HepG2 (cell line): Measurements from ENCODE around the gene GSAP. TPM values are rescaled to one million over a fixed set of nuclear protein-coding genes. Genes with fewer than 3 reads are reported as not detected.

Experiments
- ARNT ChIP-seq: fragments of 450-650 bp; IDR thresholded peaks from 2 replicates; pipeline ENCODE4 v1.6.1; 2017
- CEBPG ChIP-seq: IDR thresholded peaks from 2 replicates; pipeline ENCODE4 v1.6.1; 2016
- DNMT3B ChIP-seq: conservative IDR thresholded peaks from 2 replicates; pipeline ENCODE4 v1.6.1; 2016; ENCODE audit warnings: missing biosample characterization, control low read depth
- FLYWCH1 ChIP-seq: sonication (generic); formaldehyde crosslinking; IDR thresholded peaks from 2 replicates; pipeline ENCODE4 v1.8.1; 2023; ENCODE audit warnings: mild to moderate bottlenecking, missing genetic modification reagents
- HNF4G ChIP-seq, 2 experiments: sonication (generic) in 1 of 2; formaldehyde crosslinking in 1 of 2; IDR thresholded peaks; 2 replicates each; pipeline versions ENCODE4 v1.4.0 to v1.6.1; 2011 to 2020; ENCODE audit warnings: borderline replicate concordance in 2 of 2, low read depth in 2 of 2, mild to moderate bottlenecking in 2 of 2, low read length in 1 of 2, missing genetic modification reagents in 1 of 2, moderate library complexity in 1 of 2
- HNRNPLL ChIP-seq: fragments of 200-400 bp; formaldehyde crosslinking; IDR thresholded peaks from 2 replicates; pipeline ENCODE4 v1.6.1; 2017; ENCODE audit warnings: mild to moderate bottlenecking, low read depth, low read length; ENCODE audit not compliant: poor library complexity, severe bottlenecking
- KAT8 ChIP-seq: IDR thresholded peaks from 2 replicates; pipeline ENCODE4 v1.6.1; 2016; ENCODE audit warnings: missing genetic modification reagents, missing compliant biosample characterization
- NCOA2 ChIP-seq: sonication (generic); formaldehyde crosslinking; IDR thresholded peaks from 2 replicates; pipeline ENCODE4 v1.8.0; 2022; ENCODE audit warnings: inconsistent platforms
- NFKBIZ ChIP-seq: IDR thresholded peaks from 2 replicates; pipeline ENCODE4 v1.6.1; 2018; ENCODE audit warnings: missing genetic modification reagents, missing compliant biosample characterization
- PPARG ChIP-seq: conservative IDR thresholded peaks from 2 replicates; pipeline ENCODE4 v1.6.1; 2016; ENCODE audit warnings: missing biosample characterization, missing genetic modification reagents
- SUZ12 ChIP-seq: fragments of 150-350 bp; IDR thresholded peaks from 2 replicates; pipeline ENCODE4 v1.6.1; 2014; ENCODE audit warnings: low read depth, low read length
- ZNF44 ChIP-seq: sonication (generic); formaldehyde crosslinking; IDR thresholded peaks from 2 replicates; pipeline ENCODE4 v1.5.1; 2020; ENCODE audit warnings: mild to moderate bottlenecking, missing genetic modification reagents
- ZNF546 ChIP-seq: sonication (generic); formaldehyde crosslinking; conservative IDR thresholded peaks from 2 replicates; pipeline ENCODE4 v1.8.1; 2023; ENCODE audit warnings: mild to moderate bottlenecking, missing genetic modification reagents
- ZNF562 ChIP-seq: sonication (generic); formaldehyde crosslinking; IDR thresholded peaks from 2 replicates; pipeline ENCODE4 v1.8.0; 2022; ENCODE audit warnings: missing genetic modification reagents, borderline replicate concordance
- ZNF572 ChIP-seq: sonication (generic); formaldehyde crosslinking; IDR thresholded peaks from 2 replicates; pipeline ENCODE4 v1.5.1; 2020; ENCODE audit warnings: mild to moderate bottlenecking, missing genetic modification reagents
- ZNF577 ChIP-seq: sonication (generic); formaldehyde crosslinking; IDR thresholded peaks from 2 replicates; pipeline ENCODE4 v1.4.0; 2020; ENCODE audit warnings: mild to moderate bottlenecking, low read depth, missing genetic modification reagents, borderline replicate concordance
- polyA plus RNA-seq, 8 experiments: library from polyadenylated mRNA; depleted of rRNA in 3 of 8; stranded (reverse) in 7 of 8; unstranded in 1 of 8; fragments of >200 nt; fragmentation: Illumina TruSeq in 4 of 8; extraction: Trizol in 4 of 8; gene quantifications; 2 replicates each; pipeline versions ENCODE4 v1.2.1 to v1.2.3, GENCODE V29; 2011 to 2016; ENCODE audit warnings: low read depth in 4 of 8, missing spikeins in 1 of 8, mixed read lengths in 1 of 8; ENCODE audit not compliant: insufficient read depth in 1 of 8
- total RNA-seq, 5 experiments: library from RNA; depleted of rRNA; stranded (reverse); fragments of >200 nt; fragmentation: Illumina TruSeq; extraction: Trizol; gene quantifications; 2 replicates each; pipeline ENCODE4 v1.2.3, GENCODE V29; 2016; ENCODE audit warnings: low read depth in 1 of 5
- TF ChIP-seq, protein P1 (sequence below): sonication (generic); formaldehyde crosslinking; IDR thresholded peaks from 2 replicates; pipeline ENCODE4 v1.5.0; 2020; ENCODE audit warnings: missing genetic modification reagents, mild to moderate bottlenecking, borderline replicate concordance
- TF ChIP-seq, protein P2 (sequence below): IDR thresholded peaks from 2 replicates; pipeline ENCODE4 v1.6.1; 2016; ENCODE audit warnings: low read depth, control low read depth
- TF ChIP-seq, protein P3 (sequence below): sonication (generic); formaldehyde crosslinking; IDR thresholded peaks from 2 replicates; pipeline ENCODE4 v1.5.0; 2020; ENCODE audit warnings: mild to moderate bottlenecking, missing genetic modification reagents
- TF ChIP-seq, protein P4 (sequence below): sonication (generic); formaldehyde crosslinking; IDR thresholded peaks from 2 replicates; pipeline ENCODE4 v1.9.0; 2021; ENCODE audit warnings: missing genetic modification reagents, mild to moderate bottlenecking, borderline replicate concordance
- TF ChIP-seq, protein P5 (sequence below): sonication (generic); formaldehyde crosslinking; IDR thresholded peaks from 2 replicates; pipeline ENCODE4 v1.4.0; 2020; ENCODE audit warnings: missing genetic modification reagents

The GSAP gene
- total and polyA plus RNA-seq, 2 of the 13 experiments (the other 11 are each of a cell fraction or from before 2014, with no cell fraction given), result 34.6 to 40.6 TPM

DNA sequence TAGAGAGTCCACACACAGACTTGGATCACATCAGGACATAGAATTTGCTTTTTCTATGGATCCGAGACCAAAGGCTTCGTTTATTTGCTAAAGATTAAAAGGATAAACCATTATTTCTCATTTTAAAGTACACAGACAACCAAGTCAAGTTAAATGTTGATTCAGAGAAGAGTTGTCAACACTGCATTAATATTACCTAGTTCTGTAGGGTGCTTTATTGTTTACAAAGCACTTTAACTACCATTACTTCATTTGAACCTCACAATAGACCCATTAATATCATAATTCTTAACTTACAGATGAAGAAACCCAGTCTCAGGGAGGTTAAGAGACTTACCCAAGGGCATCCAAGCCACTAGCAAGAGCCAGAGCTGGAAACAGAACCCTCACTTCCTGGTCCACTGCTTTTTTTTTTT is 43.2 kb upstream of the GSAP start (continued):
- TF ChIP-seq ZNF44 (CRISPR knock-in tag) (no peak), NFKBIZ (CRISPR knock-in tag) (no peak), FLYWCH1 (no peak), ZNF572 (CRISPR knock-in tag) (no peak), ZNF562 (CRISPR knock-in tag) (no peak), KAT8 (peak; percentile 32; the same call in 1 of the 2 replicates), ZNF577 (CRISPR knock-in tag) (no peak), CEBPG (CRISPR knock-in tag) (peak; percentile 64), DNMT3B (CRISPR knock-in tag) (no peak), HNRNPLL (no peak), SUZ12 (no peak), ARNT (no peak), ZNF546 (no peak), NCOA2 (CRISPR knock-in tag) (peak; percentile 90), HNF4G (IDR thresholded peaks at IDR 0.05; ENCODE audit: borderline replicate concordance, low read depth, low read length) (no peak), HNF4G (CRISPR knock-in tag; IDR thresholded peaks at IDR 0.05; ENCODE audit: borderline replicate concordance, low read depth) (no peak), PPARG (CRISPR knock-in tag) (peak; percentile 80)
- TF ChIP-seq, protein P1, sequence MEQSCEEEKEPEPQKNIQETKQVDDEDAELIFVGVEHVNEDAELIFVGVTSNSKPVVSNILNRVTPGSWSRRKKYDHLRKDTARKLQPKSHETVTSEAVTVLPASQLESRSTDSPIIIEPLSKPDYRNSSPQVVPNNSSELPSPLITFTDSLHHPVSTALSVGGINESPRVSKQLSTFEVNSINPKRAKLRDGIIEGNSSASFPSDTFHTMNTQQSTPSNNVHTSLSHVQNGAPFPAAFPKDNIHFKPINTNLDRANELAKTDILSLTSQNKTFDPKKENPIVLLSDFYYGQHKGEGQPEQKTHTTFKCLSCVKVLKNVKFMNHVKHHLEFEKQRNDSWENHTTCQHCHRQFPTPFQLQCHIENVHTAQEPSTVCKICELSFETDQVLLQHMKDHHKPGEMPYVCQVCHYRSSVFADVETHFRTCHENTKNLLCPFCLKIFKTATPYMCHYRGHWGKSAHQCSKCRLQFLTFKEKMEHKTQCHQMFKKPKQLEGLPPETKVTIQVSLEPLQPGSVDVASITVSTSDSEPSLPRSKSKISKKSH, result no peak
- TF ChIP-seq, protein P2, sequence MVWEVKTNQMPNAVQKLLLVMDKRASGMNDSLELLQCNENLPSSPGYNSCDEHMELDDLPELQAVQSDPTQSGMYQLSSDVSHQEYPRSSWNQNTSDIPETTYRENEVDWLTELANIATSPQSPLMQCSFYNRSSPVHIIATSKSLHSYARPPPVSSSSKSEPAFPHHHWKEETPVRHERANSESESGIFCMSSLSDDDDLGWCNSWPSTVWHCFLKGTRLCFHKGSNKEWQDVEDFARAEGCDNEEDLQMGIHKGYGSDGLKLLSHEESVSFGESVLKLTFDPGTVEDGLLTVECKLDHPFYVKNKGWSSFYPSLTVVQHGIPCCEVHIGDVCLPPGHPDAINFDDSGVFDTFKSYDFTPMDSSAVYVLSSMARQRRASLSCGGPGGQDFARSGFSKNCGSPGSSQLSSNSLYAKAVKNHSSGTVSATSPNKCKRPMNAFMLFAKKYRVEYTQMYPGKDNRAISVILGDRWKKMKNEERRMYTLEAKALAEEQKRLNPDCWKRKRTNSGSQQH (CRISPR knock-in tag), result no peak
- TF ChIP-seq, protein P3, sequence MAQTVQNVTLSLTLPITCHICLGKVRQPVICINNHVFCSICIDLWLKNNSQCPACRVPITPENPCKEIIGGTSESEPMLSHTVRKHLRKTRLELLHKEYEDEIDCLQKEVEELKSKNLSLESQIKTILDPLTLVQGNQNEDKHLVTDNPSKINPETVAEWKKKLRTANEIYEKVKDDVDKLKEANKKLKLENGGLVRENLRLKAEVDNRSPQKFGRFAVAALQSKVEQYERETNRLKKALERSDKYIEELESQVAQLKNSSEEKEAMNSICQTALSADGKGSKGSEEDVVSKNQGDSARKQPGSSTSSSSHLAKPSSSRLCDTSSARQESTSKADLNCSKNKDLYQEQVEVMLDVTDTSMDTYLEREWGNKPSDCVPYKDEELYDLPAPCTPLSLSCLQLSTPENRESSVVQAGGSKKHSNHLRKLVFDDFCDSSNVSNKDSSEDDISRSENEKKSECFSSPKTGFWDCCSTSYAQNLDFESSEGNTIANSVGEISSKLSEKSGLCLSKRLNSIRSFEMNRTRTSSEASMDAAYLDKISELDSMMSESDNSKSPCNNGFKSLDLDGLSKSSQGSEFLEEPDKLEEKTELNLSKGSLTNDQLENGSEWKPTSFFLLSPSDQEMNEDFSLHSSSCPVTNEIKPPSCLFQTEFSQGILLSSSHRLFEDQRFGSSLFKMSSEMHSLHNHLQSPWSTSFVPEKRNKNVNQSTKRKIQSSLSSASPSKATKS, result no peak
- TF ChIP-seq, protein P4, sequence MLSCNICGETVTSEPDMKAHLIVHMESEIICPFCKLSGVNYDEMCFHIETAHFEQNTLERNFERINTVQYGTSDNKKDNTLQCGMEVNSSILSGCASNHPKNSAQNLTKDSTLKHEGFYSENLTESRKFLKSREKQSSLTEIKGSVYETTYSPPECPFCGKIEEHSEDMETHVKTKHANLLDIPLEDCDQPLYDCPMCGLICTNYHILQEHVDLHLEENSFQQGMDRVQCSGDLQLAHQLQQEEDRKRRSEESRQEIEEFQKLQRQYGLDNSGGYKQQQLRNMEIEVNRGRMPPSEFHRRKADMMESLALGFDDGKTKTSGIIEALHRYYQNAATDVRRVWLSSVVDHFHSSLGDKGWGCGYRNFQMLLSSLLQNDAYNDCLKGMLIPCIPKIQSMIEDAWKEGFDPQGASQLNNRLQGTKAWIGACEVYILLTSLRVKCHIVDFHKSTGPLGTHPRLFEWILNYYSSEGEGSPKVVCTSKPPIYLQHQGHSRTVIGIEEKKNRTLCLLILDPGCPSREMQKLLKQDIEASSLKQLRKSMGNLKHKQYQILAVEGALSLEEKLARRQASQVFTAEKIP (CRISPR knock-in tag), result no peak
- TF ChIP-seq, protein P5, sequence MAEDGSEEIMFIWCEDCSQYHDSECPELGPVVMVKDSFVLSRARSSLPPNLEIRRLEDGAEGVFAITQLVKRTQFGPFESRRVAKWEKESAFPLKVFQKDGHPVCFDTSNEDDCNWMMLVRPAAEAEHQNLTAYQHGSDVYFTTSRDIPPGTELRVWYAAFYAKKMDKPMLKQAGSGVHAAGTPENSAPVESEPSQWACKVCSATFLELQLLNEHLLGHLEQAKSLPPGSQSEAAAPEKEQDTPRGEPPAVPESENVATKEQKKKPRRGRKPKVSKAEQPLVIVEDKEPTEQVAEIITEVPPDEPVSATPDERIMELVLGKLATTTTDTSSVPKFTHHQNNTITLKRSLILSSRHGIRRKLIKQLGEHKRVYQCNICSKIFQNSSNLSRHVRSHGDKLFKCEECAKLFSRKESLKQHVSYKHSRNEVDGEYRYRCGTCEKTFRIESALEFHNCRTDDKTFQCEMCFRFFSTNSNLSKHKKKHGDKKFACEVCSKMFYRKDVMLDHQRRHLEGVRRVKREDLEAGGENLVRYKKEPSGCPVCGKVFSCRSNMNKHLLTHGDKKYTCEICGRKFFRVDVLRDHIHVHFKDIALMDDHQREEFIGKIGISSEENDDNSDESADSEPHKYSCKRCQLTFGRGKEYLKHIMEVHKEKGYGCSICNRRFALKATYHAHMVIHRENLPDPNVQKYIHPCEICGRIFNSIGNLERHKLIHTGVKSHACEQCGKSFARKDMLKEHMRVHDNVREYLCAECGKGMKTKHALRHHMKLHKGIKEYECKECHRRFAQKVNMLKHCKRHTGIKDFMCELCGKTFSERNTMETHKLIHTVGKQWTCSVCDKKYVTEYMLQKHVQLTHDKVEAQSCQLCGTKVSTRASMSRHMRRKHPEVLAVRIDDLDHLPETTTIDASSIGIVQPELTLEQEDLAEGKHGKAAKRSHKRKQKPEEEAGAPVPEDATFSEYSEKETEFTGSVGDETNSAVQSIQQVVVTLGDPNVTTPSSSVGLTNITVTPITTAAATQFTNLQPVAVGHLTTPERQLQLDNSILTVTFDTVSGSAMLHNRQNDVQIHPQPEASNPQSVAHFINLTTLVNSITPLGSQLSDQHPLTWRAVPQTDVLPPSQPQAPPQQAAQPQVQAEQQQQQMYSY (CRISPR knock-in tag), result no peak
